A673 (cell line): Measurements from ENCODE around the gene MPRIP. TPM values are rescaled to one million over a fixed set of nuclear protein-coding genes. Genes with fewer than 3 reads are reported as not detected.

Experiments used
- BruUV-seq: library from RNA; stranded (reverse); fragments of 400-500 nt; replicated peaks from 2 replicates; lab custom pipeline; 2021; lab: Mats Ljungman, UMichigan
- CTCF ChIA-PET: fragments of 300-600 bp; sonication (Branson Sonifier 250); formaldehyde crosslinking; loops from one replicate; lab custom pipeline; 2022; ENCODE audit warnings: antibody characterized with exemption; lab: Charles Lee
- POLR2A ChIA-PET: fragments of 300-600 bp; sonication (Branson Sonifier 250); formaldehyde crosslinking; loops from one replicate; lab custom pipeline; 2022; ENCODE audit warnings: antibody characterized with exemption; ENCODE audit not compliant: low non-redundant PET; lab: Charles Lee
- DNase-seq: peaks from one replicate; pipeline ENCODE4 v3.0.0-alpha.2; 2015; ENCODE audit warnings: low spot score
- H3K27ac ChIP-seq: fragments of 200-600 bp; sonication (generic); 2 replicates; pipeline ENCODE4 v1.5.1; 2016; ENCODE audit warnings: mixed run types, low read depth, mild to moderate bottlenecking, mixed read lengths, antibody characterized with exemption, low read length; ENCODE audit not compliant: poor library complexity, severe bottlenecking
- H3K27me3 ChIP-seq: fragments of 200-600 bp; sonication (generic); replicated peaks from 2 replicates; pipeline ENCODE4 v1.6.1; 2017; ENCODE audit warnings: mixed run types, low read depth, mild to moderate bottlenecking, mixed read lengths, antibody characterized with exemption, low read length; ENCODE audit not compliant: insufficient read depth, poor library complexity
- H3K36me3 ChIP-seq: fragments of 200-600 bp; sonication (generic); 2 replicates; pipeline ENCODE4 v1.6.1; 2016; ENCODE audit warnings: mixed run types, mild to moderate bottlenecking, mixed read lengths, antibody characterized with exemption, low read length; ENCODE audit not compliant: insufficient read depth, poor library complexity, severe bottlenecking
- H3K4me1 ChIP-seq: fragments of 200-600 bp; sonication (generic); 2 replicates; pipeline ENCODE4 v1.6.1; 2017; ENCODE audit warnings: mixed run types, mild to moderate bottlenecking, mixed read lengths, antibody characterized with exemption, low read length; ENCODE audit not compliant: insufficient read depth, poor library complexity, severe bottlenecking
- H3K4me3 ChIP-seq: fragments of 200-600 bp; sonication (generic); 2 replicates; pipeline ENCODE4 v1.5.1; 2016; ENCODE audit warnings: low read depth, mixed run types, mild to moderate bottlenecking, mixed read lengths, low read length; ENCODE audit not compliant: poor library complexity, severe bottlenecking
- H3K9me3 ChIP-seq: fragments of 200-600 bp; sonication (generic); 2 replicates; pipeline ENCODE4 v1.6.1; 2016; ENCODE audit warnings: mixed run types, low read depth, mild to moderate bottlenecking, mixed read lengths, antibody characterized with exemption, low read length; ENCODE audit not compliant: poor library complexity, severe bottlenecking
- EZH2 ChIP-seq: fragments of 200-600 bp; sonication (generic); IDR thresholded peaks from 2 replicates; pipeline ENCODE4 v1.6.1; 2017; ENCODE audit warnings: borderline replicate concordance, low read depth, mild to moderate bottlenecking, mixed read lengths, antibody characterized with exemption, low read length; ENCODE audit not compliant: poor library complexity, severe bottlenecking
- intact Hi-C: fragments of 100-400 bp; cut with micrococcal nuclease; formaldehyde crosslinking; loops from one replicate; pipeline ENCODE4 v1.10.0; 2022; ENCODE audit not compliant: unreplicated experiment
- total RNA-seq: library from RNA; stranded (reverse); gene quantifications from 2 replicates; pipeline ENCODE4 v1.2.3, GENCODE V29; 2021
- TF ChIP-seq, protein P1 (sequence below): fragments of 300-800, 200-600 bp; sonication (generic); conservative IDR thresholded peaks from 2 replicates; pipeline ENCODE4 v1.5.1; 2017; ENCODE audit warnings: low read depth, mild to moderate bottlenecking, antibody characterized with exemption, low read length, moderate library complexity, mixed read lengths

MPRIP gene
- total RNA-seq, 1 experiment from 2014 or later = 290 TPM

GRCh38 chr17:17039911-17040310 is 2.3 kb upstream of the MPRIP start:
- CTCF ChIA-PET = no interaction called here
- no peak for DNase-seq
- intact Hi-C loops = no loop called here
- Histone ChIP-seq H3K36me3 (no peaks in the 10 kb centered on the region), H3K27me3 (no peaks in the 10 kb centered on the region), H3K4me3 (no peak overlapping the region), H3K9me3 (no peaks in the 10 kb centered on the region), H3K27ac (no peak overlapping the region), H3K4me1 (peaks cover 22% of the 10 kb centered on the region)
- TF ChIP-seq, protein P1, sequence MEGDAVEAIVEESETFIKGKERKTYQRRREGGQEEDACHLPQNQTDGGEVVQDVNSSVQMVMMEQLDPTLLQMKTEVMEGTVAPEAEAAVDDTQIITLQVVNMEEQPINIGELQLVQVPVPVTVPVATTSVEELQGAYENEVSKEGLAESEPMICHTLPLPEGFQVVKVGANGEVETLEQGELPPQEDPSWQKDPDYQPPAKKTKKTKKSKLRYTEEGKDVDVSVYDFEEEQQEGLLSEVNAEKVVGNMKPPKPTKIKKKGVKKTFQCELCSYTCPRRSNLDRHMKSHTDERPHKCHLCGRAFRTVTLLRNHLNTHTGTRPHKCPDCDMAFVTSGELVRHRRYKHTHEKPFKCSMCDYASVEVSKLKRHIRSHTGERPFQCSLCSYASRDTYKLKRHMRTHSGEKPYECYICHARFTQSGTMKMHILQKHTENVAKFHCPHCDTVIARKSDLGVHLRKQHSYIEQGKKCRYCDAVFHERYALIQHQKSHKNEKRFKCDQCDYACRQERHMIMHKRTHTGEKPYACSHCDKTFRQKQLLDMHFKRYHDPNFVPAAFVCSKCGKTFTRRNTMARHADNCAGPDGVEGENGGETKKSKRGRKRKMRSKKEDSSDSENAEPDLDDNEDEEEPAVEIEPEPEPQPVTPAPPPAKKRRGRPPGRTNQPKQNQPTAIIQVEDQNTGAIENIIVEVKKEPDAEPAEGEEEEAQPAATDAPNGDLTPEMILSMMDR = no peak
- no peak for TF ChIP-seq EZH2
- POLR2A ChIA-PET = no interaction called here
- BruUV-seq = no TSS peak

- H3K4me3 ChIP-seq = peak overlapping the region; percentile 54
- BruUV-seq = no TSS peak
- H3K36me3 ChIP-seq = peaks cover 1% of the 10 kb centered on the region
- H3K9me3 ChIP-seq = no peaks in the 10 kb centered on the region
- ChIA-PET CTCF (no interaction called here), POLR2A (interaction anchor here (0.5 to 0.6 kb wide), 2 partner anchors 27 to 660 kb away, joined by 4 read pairs; partner anchors contain the start of gene UBB)
- H3K4me1 ChIP-seq = peaks cover 30% of the 10 kb centered on the region
- no peaks in the 10 kb centered on the region for H3K27me3 ChIP-seq
- intact Hi-C loops = no loop called here
- DNase-seq = peak; percentile 60
- TF ChIP-seq, protein P1 = no peak
- no peak for TF ChIP-seq EZH2
- H3K27ac ChIP-seq = no peak overlapping the region
Measured at GRCh38 chr17:17041018-17041521, 1.2 kb upstream of the MPRIP start.

DNA sequence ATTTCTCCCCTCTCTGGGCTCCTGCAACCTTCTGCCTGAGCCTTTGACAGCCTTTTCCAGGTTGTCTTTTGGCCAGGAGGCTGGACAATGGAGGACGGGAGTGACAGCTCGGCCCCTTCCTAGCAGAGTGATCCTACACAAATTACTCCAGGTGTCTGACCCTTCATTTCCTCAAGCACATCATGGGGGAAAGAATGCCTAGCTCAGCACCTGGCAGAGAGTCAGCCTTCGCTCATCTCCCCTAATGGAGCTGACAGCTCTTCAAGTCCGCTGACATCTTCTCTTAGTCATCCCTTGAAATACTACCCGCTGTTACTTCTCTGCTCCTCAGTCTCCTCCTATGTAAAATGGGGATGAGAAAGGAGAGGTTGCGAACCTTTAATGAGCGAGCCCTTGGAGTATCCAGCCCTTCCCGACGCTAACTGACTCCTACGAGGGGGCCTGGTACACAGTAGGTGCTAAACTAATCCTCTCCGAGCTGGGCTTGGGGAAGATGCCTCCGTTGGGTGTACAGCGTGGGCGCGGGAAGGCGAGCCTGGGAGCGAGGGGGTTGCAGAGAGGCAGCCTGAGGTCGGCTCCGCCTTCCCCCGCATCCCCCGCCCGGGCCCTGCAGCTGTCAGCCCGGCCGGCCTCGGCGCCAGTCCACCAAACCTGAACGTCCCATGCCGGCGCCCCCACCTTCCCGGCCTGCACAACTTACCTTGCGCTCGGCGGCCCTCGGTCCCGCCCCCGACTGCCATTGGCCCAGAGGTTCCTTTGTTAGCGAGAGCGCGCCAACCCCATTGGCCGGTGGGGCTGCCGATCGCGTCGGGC is 480 bp upstream of the MPRIP start:
- POLR2A ChIA-PET = interaction anchor here (0.5 to 0.7 kb wide), 2 partner anchors 26 to 427 kb away, joined by 4 read pairs; no protein-coding TSS in a partner anchor
- CTCF ChIA-PET = no interaction called here
- peak overlapping the region; percentile 25 for H3K27ac ChIP-seq
- no TSS peak for BruUV-seq
- intact Hi-C loops = no loop called here
- peaks cover 7% of the 10 kb centered on the region for H3K36me3 ChIP-seq
- TF ChIP-seq, protein P1 = no peak
- no peak for TF ChIP-seq EZH2
- peak; percentile 99 for DNase-seq
- peaks cover 30% of the 10 kb centered on the region for H3K4me1 ChIP-seq
- H3K4me3 ChIP-seq = peak overlapping the region; percentile 54
- no peaks in the 10 kb centered on the region for H3K27me3 ChIP-seq
- H3K9me3 ChIP-seq = no peaks in the 10 kb centered on the region
